Right lobe of liver (tissue), 4 donors: ENCODE results near the gene ATP13A2.

Experiments used
- POLR2A ChIP-seq: fragments of 450-650 bp; IDR thresholded peaks from one replicate; pipeline ENCODE4 v1.6.1; 2017; ENCODE audit warnings: antibody characterized with exemption, mild to moderate bottlenecking
- TF ChIP-seq, protein P1 (sequence below), 4 donors: fragments of 200-600 bp in 3 of 4; fragments of 450-650 bp in 1 of 4; IDR thresholded peaks; one replicate each; pipeline versions ENCODE4 v1.5.1 to v1.8.0; 2016 to 2022; ENCODE audit warnings: antibody characterized with exemption in 4 of 4, mild to moderate bottlenecking in 2 of 4
- donor health status: DM: no; HTN: no; CAD: no.
- donor health status: DM: no; HTN: no; CAD: no.
- donor health status: DM: no; HTN: yes; CAD: no.

DNA sequence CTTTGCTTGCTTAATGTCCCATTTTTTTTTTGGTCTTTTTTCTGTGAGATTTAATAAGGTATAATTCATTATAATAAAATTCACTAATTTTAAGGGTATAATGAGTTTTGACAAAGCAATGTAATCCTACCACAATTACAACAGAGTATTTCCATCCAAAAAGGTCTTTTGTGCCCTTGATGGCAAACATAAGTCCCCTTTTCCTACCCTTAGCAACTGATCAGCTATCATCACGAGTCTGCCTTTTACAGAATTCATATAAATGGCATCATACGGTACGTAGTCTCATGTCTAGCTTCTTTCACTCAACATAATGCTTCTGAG, 34.6 kb upstream of the ATP13A2 start:
- no peak for TF ChIP-seq POLR2A
- TF ChIP-seq, protein P1, sequence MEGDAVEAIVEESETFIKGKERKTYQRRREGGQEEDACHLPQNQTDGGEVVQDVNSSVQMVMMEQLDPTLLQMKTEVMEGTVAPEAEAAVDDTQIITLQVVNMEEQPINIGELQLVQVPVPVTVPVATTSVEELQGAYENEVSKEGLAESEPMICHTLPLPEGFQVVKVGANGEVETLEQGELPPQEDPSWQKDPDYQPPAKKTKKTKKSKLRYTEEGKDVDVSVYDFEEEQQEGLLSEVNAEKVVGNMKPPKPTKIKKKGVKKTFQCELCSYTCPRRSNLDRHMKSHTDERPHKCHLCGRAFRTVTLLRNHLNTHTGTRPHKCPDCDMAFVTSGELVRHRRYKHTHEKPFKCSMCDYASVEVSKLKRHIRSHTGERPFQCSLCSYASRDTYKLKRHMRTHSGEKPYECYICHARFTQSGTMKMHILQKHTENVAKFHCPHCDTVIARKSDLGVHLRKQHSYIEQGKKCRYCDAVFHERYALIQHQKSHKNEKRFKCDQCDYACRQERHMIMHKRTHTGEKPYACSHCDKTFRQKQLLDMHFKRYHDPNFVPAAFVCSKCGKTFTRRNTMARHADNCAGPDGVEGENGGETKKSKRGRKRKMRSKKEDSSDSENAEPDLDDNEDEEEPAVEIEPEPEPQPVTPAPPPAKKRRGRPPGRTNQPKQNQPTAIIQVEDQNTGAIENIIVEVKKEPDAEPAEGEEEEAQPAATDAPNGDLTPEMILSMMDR (IDR thresholded peaks at IDR 0.05) = no peak
